ENCODE results near the gene DPY19L1.

GRCh38 chr7:35003679-35004303, 33.5 kb downstream of the DPY19L1 start:
- no peak for TF ChIP-seq POLR2A (IDR thresholded peaks at IDR 0.05; ENCODE audit: low read length)
- TF ChIP-seq GATA1 (IDR thresholded peaks at IDR 0.05; ENCODE audit: low read depth, low read length), result no peak
